Stomach (tissue), 9 donors: ENCODE results near the gene SELL. TPM values are rescaled to one million over a fixed set of nuclear protein-coding genes. Genes with fewer than 3 reads are reported as not detected.
"Not testable (repeated sequence)": the region's sequence is repeated elsewhere in the genome, so short reads cannot be mapped to it uniquely, and the experiment has no call there.

ENCODE experiments used
- DNase-seq, 2 donors: peaks; one replicate each; pipeline versions ENCODE4 v3.0.0 to v3.0.0-alpha.2; 2013 to 2019
- H3K27ac ChIP-seq, 5 donors: fragments of 200-600 bp in 4 of 5; sonication (generic) in 4 of 5; one replicate each; pipeline ENCODE4 v1.5.1; 2013 to 2019; ENCODE audit warnings: mild to moderate bottlenecking in 1 of 5, moderate library complexity in 1 of 5
- H3K27me3 ChIP-seq, 3 donors: fragments of 200-600 bp; sonication (generic); one replicate each; pipeline ENCODE4 v1.5.1; 2017 to 2019; ENCODE audit warnings: mixed run types in 1 of 3
- H3K36me3 ChIP-seq, 4 donors: fragments of 200-600 bp; sonication (generic); 1 replicate in 3 of 4; 2 replicates in 1 of 4; pipeline ENCODE4 v1.5.1; 2016 to 2019
- H3K4me1 ChIP-seq, 4 donors: fragments of 200-600 bp; sonication (generic); one replicate each; pipeline ENCODE4 v1.5.1; 2016 to 2019
- H3K4me3 ChIP-seq, 4 donors: fragments of 200-600 bp; sonication (generic) in 3 of 4; one replicate each; pipeline ENCODE4 v1.5.1; 2016 to 2019; ENCODE audit warnings: mild to moderate bottlenecking in 1 of 4
- H3K9me3 ChIP-seq, 4 donors: fragments of 200-600 bp; sonication (generic); one replicate each; pipeline ENCODE4 v1.5.1; 2016 to 2019
- EP300 ChIP-seq: sonication (generic); formaldehyde crosslinking; IDR thresholded peaks from one replicate; pipeline ENCODE4 v1.6.1; 2017; ENCODE audit warnings: antibody characterized with exemption
- POLR2A ChIP-seq, 4 donors: fragments of 450-650 bp; IDR thresholded peaks; one replicate each; pipeline ENCODE4 v1.6.1; 2016; ENCODE audit warnings: antibody characterized with exemption in 4 of 4, control low read depth in 2 of 4, mild to moderate bottlenecking in 1 of 4, moderate library complexity in 1 of 4
- POLR2AphosphoS5 ChIP-seq, 3 donors: sonication (generic); formaldehyde crosslinking; IDR thresholded peaks; one replicate each; pipeline ENCODE4 v1.6.1; 2016; ENCODE audit warnings: antibody characterized with exemption in 3 of 3
- WGBS, 5 donors: extraction: QIAGEN DNeasy Blood & Tissue Kit in 3 of 5; methylation state at CpG; one replicate each; pipeline versions ENCODE4 v1.1.5 to v1.1.7; 2013 to 2018; 5-methylcytosine and 5-hydroxymethylcytosine counted together
- intact Hi-C: fragments of 100-400 bp; cut with DNase I; formaldehyde crosslinking; loops from one replicate; pipeline ENCODE4 v1.15.1; 2023; ENCODE audit warnings: low total_unique reads
- polyA plus RNA-seq, 3 donors: library from polyadenylated mRNA; stranded (reverse); fragments of 200-250 nt; gene quantifications; one replicate each; pipeline ENCODE4 v1.2.3, GENCODE V29; 2013
- total RNA-seq, 5 donors: library from RNA; depleted of rRNA; stranded (reverse); fragments of >200 nt; gene quantifications; one replicate each; pipeline versions ENCODE4 v1.1.0 to v1.2.3, GENCODE V29; 2014 to 2016
- TF ChIP-seq, protein P1 (sequence below), 7 experiments: fragments of 450-650 bp in 4 of 7; fragments of 200-600 bp in 3 of 7; sonication (generic) in 3 of 7; IDR thresholded peaks; one replicate each; pipeline ENCODE4 v1.5.1; 2016 to 2019; ENCODE audit warnings: antibody characterized with exemption in 7 of 7, control low read depth in 2 of 7, mild to moderate bottlenecking in 1 of 7
- donor health status: healthy with polysubstance abuse.
- donor health status: Bipolar disorder and iron deficiency.
- donor health status: healthy.

The SELL gene
- total and polyA plus RNA-seq, 8 donors, result 1.1 to 11.9 (median 2.9) TPM; not detected in 3

DNA sequence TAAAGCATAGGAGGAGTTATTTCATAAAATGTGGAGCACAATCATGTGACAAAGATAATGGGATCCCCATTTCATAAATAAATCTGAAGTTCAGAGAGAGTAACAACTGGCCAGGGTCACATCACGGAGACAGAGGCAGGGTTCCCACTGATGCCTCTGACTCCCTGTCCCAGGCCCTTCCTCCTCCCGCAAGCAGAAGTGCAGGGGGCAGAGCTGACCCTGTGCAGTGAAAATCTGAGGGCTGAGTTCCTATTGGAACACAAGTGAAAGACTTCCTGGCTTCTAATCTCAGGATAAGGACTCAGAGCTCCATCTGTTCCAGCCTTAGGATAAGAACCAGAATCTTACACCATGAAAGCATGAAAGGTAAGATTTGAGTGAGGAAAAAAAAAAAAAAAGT lies 22.0 kb downstream of the SELL start:
- H3K9me3 ChIP-seq, result no peaks in the 10 kb centered on the region
- H3K36me3 ChIP-seq, result no peaks in the 10 kb centered on the region
- 61 to 83% (median 80%) methylated on average over 2 of the region's 2 CpGs for WGBS, 5 donors
- H3K4me1 ChIP-seq, result peaks cover 0 to 9% (median 0%) of the 10 kb centered on the region in 4 donors
- H3K4me3 ChIP-seq, result no peak overlapping the region
- H3K27me3 ChIP-seq, result no peaks in the 10 kb centered on the region
- TF ChIP-seq EP300, result no peak
- TF ChIP-seq POLR2AphosphoS5 (IDR thresholded peaks at IDR 0.05), result no peak
- no peak for TF ChIP-seq POLR2A (IDR thresholded peaks at IDR 0.05)
- TF ChIP-seq, protein P1, sequence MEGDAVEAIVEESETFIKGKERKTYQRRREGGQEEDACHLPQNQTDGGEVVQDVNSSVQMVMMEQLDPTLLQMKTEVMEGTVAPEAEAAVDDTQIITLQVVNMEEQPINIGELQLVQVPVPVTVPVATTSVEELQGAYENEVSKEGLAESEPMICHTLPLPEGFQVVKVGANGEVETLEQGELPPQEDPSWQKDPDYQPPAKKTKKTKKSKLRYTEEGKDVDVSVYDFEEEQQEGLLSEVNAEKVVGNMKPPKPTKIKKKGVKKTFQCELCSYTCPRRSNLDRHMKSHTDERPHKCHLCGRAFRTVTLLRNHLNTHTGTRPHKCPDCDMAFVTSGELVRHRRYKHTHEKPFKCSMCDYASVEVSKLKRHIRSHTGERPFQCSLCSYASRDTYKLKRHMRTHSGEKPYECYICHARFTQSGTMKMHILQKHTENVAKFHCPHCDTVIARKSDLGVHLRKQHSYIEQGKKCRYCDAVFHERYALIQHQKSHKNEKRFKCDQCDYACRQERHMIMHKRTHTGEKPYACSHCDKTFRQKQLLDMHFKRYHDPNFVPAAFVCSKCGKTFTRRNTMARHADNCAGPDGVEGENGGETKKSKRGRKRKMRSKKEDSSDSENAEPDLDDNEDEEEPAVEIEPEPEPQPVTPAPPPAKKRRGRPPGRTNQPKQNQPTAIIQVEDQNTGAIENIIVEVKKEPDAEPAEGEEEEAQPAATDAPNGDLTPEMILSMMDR (IDR thresholded peaks at IDR 0.05), result no peak
- H3K27ac ChIP-seq, result no peak overlapping the region
- intact Hi-C loops, result no loop called here
- no peak for DNase-seq

DNA sequence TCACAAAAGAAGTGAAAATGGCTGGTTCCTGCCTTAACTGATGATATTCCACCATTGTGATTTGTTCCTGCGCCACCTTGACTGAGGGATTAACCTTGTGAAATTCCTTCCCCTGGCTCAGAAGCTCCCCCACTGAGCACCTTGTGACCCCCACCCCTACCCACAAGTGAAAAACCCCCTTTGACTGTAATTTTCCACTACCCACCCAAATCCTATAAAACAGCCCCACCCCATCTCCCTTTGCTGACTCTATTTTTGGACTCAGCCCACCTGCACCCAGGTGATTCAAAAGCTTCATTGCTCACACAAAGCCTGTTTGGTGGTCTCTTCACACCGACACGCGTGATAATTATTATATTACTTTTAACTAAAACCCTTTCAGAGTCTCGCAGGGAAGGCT lies 23.0 kb downstream of the SELL start:
- intact Hi-C loops, H3K36me3 ChIP-seq, H3K27me3 ChIP-seq, H3K27ac ChIP-seq, H3K9me3 ChIP-seq, H3K4me3 ChIP-seq, H3K4me1 ChIP-seq, DNase-seq: not testable (repeated sequence)
- WGBS, 5 donors, result 93 to 98% (median 97%) methylated on average over 5 of the region's 5 CpGs

DNA sequence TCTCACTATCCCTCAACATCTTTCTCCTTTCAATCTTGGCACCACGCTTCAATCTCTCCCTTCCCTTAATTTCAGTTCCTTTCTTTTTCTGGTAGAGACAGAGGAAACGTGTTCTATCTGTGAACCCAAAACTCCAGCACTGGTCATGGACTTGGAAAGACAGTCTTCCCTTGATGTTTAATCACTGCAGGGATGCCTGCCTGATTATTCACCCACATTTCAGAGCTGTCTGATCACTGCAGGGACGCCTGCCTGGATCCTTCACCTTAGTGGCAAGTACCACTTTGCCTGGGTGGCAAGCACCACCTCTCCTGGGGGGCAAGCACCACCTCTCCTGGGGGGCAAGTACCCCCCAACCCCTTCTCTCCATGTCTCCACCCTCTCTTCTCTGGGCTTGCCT lies 27.8 kb downstream of the SELL start:
- WGBS, 5 donors, result 77 to 90% (median 81%) methylated on average over 3 of the region's 3 CpGs
- no peak overlapping the region for H3K4me3 ChIP-seq
- intact Hi-C loops, result no loop called here

DNA sequence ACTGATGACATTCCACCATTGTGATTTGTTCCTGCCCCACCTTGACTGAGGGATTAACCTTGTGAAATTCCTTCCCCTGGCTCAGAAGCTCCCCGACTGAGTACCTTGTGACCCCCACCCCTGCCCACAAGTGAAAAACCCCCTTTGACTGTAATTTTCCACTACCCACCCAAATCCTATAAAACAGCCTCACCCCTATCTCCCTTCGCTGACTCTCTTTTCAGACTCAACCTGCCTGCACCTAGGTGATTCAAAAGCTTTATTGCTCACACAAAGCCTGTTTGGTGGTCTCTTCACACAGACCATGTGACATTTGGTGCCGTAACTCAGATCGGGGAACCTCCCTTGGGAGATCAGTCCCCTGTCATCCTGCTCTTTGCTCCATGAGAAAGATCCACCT lies 28.3 kb downstream of the SELL start:
- intact Hi-C loops, H3K4me3 ChIP-seq, H3K9me3 ChIP-seq, DNase-seq, H3K36me3 ChIP-seq, H3K27me3 ChIP-seq, H3K27ac ChIP-seq, H3K4me1 ChIP-seq: not testable (repeated sequence)
- 71 to 83% (median 80%) methylated on average over 4 of the region's 4 CpGs for WGBS, 5 donors

More for the DNA sequence above, 27.8 kb downstream of the SELL start:
- Histone ChIP-seq H3K27me3 (no peaks in the 10 kb centered on the region), H3K9me3 (no peaks in the 10 kb centered on the region), H3K36me3 (no peaks in the 10 kb centered on the region), H3K27ac (no peak overlapping the region), H3K4me1 (no peaks in the 10 kb centered on the region)
- TF ChIP-seq POLR2AphosphoS5 (IDR thresholded peaks at IDR 0.05), result no peak
- TF ChIP-seq EP300, result no peak
- TF ChIP-seq, protein P1 (IDR thresholded peaks at IDR 0.05), result no peak
- TF ChIP-seq POLR2A (IDR thresholded peaks at IDR 0.05), result no peak
- DNase-seq, result no peak

DNA sequence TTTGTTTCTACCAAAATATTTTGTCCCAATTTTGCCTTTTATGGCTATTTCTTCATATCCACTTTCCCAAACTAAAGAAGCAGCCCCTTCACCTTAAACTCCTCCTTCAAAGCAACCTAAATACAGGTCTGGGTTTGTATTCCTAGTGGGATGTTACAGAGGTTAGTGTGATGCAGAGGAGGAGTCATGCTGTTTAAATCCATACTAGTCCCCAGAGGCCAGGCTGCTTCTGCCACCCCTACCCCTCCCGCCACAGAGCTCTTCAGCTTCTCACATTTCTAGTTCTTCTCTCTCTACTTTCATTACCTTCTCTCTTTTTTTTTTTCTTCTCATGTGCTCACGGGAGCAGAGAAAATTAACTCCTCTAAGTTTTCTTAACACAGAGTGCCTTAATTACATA lies 29.3 kb downstream of the SELL start:
- no peak overlapping the region for H3K4me3 ChIP-seq
- no peaks in the 10 kb centered on the region for H3K9me3 ChIP-seq
- intact Hi-C loops, result no loop called here
- DNase-seq, result no peak
- H3K4me1 ChIP-seq, result no peaks in the 10 kb centered on the region
- 16 to 38% (median 33%) methylated on average over 2 of the region's 2 CpGs for WGBS, 5 donors
- H3K36me3 ChIP-seq, result no peaks in the 10 kb centered on the region
- no peak overlapping the region for H3K27ac ChIP-seq
- H3K27me3 ChIP-seq, result no peaks in the 10 kb centered on the region
- no peak for TF ChIP-seq EP300
- TF ChIP-seq, protein P1 (IDR thresholded peaks at IDR 0.05), result no peak
- TF ChIP-seq POLR2A (IDR thresholded peaks at IDR 0.05), result no peak
- no peak for TF ChIP-seq POLR2AphosphoS5 (IDR thresholded peaks at IDR 0.05)
